HFFc6 (cell line): ENCODE measurements around the gene FAM124B. TPM values are rescaled to one million over a fixed set of nuclear protein-coding genes. Genes with fewer than 3 reads are reported as not detected.
"Not testable (repeated sequence)": the region's sequence is repeated elsewhere in the genome, so short reads cannot be mapped to it uniquely, and the experiment has no call there.

ENCODE experiments used
- DNase-seq: peaks from one replicate; pipeline ENCODE4 v3.0.0-alpha.2; 2018
- H3K27ac Mint-ChIP-seq: 2 replicates; pipeline ENCODE4 v1.8.0; 2020; ENCODE audit warnings: mild to moderate bottlenecking, mixed read lengths
- H3K27me3 Mint-ChIP-seq: 2 replicates; pipeline ENCODE4 v1.8.0; 2021; ENCODE audit warnings: mild to moderate bottlenecking, moderate library complexity, mixed read lengths; ENCODE audit not compliant: insufficient read depth
- H3K36me3 Mint-ChIP-seq: 2 replicates; pipeline ENCODE4 v1.8.0; 2021; ENCODE audit warnings: low read depth, mixed read lengths
- H3K4me1 Mint-ChIP-seq: 2 replicates; pipeline ENCODE4 v1.8.0; 2020; ENCODE audit warnings: low read depth, mixed read lengths
- H3K4me3 Mint-ChIP-seq: 2 replicates; pipeline ENCODE4 v1.8.0; 2020; ENCODE audit warnings: mild to moderate bottlenecking, moderate library complexity, mixed read lengths
- H3K9me3 Mint-ChIP-seq: 2 replicates; pipeline ENCODE4 v1.8.0; 2020; ENCODE audit warnings: mild to moderate bottlenecking, mixed read lengths
- total RNA-seq, 6 experiments: library from RNA; stranded (reverse); fragmentation: NEBNext Ultra II Directional; extraction: Animal tissue kit (Norgen Biotek cat#: 25700); gene quantifications; 2 replicates in 1 of 6; 3 replicates in 5 of 6; pipeline ENCODE4 v1.2.3, GENCODE V29; 2021
- TF ChIP-seq, protein P1 (sequence below): fragments of 200-600 bp; sonication (generic); IDR thresholded peaks from 2 replicates; pipeline ENCODE4 v1.5.0; 2021; ENCODE audit warnings: antibody characterized with exemption, mild to moderate bottlenecking

Gene FAM124B
- total RNA-seq, 6 experiments from 2014 or later: 0.10 TPM; not detected in 5

DNA sequence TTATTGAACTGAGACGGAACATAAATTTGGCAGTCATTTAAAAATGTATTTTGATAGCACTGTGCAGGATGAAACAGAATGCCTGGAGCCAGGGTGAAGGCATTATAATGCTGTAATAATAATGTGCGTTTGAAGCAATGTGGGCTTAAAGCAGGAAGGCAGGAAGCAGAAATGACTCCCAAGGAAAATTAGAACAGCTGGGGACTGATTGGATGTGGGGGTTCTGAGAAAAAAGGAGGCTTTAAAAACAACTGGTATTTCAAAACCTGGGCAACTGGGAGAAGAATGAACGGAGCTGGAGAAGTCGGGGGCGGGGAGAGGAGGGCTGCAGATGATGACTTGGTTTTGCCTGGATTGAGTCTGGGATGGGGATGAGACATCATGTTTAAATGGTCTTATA is 12.6 kb downstream of the FAM124B start:
- H3K4me3 Mint-ChIP-seq: no peak overlapping the region
- TF ChIP-seq, protein P1, sequence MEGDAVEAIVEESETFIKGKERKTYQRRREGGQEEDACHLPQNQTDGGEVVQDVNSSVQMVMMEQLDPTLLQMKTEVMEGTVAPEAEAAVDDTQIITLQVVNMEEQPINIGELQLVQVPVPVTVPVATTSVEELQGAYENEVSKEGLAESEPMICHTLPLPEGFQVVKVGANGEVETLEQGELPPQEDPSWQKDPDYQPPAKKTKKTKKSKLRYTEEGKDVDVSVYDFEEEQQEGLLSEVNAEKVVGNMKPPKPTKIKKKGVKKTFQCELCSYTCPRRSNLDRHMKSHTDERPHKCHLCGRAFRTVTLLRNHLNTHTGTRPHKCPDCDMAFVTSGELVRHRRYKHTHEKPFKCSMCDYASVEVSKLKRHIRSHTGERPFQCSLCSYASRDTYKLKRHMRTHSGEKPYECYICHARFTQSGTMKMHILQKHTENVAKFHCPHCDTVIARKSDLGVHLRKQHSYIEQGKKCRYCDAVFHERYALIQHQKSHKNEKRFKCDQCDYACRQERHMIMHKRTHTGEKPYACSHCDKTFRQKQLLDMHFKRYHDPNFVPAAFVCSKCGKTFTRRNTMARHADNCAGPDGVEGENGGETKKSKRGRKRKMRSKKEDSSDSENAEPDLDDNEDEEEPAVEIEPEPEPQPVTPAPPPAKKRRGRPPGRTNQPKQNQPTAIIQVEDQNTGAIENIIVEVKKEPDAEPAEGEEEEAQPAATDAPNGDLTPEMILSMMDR: no peak
- H3K27me3 Mint-ChIP-seq: peaks cover 33% of the 10 kb centered on the region
- no peak overlapping the region for H3K27ac Mint-ChIP-seq
- H3K4me1 Mint-ChIP-seq: no peaks in the 10 kb centered on the region
- H3K36me3 Mint-ChIP-seq: no peaks in the 10 kb centered on the region
- no peak for DNase-seq
- no peaks in the 10 kb centered on the region for H3K9me3 Mint-ChIP-seq

DNA sequence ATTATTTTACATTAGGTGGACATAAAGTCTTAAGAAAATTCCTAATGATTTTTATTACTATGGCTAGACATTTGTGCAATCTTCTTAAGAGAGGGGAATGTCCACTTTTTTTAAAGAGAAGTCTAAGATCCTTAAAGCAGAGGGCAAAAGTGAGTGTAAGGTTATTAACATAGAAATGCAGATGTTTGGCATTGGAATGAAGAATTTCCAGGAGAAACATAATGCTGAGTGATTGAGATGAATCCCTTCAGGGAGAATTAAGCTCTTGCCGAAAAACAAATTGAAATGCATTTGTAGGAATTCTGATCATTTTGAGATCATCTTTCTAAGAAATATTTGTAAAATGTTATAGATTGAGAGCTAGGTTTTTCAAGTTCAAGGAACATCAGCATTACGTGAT is 15.0 kb downstream of the FAM124B start:
- no peaks in the 10 kb centered on the region for H3K9me3 Mint-ChIP-seq
- H3K27ac Mint-ChIP-seq: no peak overlapping the region
- no peaks in the 10 kb centered on the region for H3K36me3 Mint-ChIP-seq
- peaks cover 31% of the 10 kb centered on the region for H3K27me3 Mint-ChIP-seq
- TF ChIP-seq, protein P1: no peak
- H3K4me3 Mint-ChIP-seq: no peak overlapping the region
- H3K4me1 Mint-ChIP-seq: no peaks in the 10 kb centered on the region
- no peak for DNase-seq

DNA sequence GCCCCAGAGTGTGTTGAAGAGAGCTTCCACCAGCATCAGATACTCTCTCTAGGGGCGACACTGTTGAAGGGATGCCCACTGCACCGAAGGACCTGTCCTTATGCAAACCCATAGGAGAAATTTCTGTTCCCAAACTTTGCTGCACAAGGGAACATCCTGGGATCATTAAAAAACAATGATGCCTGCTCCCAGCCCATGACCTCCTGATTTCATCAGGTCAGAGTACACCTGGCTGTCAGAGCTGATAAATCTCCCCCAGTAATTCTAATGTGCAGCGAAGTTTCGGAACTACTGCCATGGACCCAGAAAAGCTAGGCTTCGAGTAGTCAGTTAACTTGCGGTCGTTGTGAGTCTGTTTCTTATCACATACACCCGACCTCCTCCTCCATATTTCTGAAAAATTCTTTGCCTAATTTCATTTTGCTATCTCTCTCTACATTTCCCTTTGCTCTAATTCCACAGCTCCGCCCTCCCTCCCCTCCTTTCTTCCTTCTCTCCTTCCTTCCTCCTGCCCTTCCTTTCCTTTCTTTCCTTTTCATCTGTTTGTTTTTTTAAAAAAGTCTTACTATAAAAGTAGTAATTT is 18.8 kb downstream of the FAM124B start:
- TF ChIP-seq, protein P1: no peak
- no peak for DNase-seq
- Mint-ChIP-seq H3K4me3 (no peak overlapping the region), H3K4me1 (no peaks in the 10 kb centered on the region), H3K36me3 (no peaks in the 10 kb centered on the region), H3K27me3 (peaks cover 24% of the 10 kb centered on the region), H3K27ac (no peak overlapping the region), H3K9me3 (no peaks in the 10 kb centered on the region)

DNA sequence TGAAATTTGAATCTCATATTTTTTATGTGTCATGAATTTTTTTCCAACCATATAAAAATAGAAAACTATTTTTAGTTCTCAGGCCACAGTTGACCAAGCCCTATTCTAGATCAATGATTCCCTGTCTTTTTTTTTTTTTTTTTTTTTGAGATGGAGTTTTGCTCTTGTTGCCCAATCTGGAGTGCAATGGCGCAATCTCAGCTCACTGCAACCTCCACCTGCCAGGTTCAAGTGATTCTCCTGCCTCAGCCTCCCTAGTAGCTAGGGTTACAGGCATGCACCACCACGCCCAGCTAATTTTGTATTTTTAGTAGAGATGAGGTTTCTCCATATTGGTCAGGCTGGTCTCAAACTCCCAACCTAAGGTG is 19.6 kb downstream of the FAM124B start:
- H3K27ac Mint-ChIP-seq, DNase-seq, H3K4me1 Mint-ChIP-seq, H3K9me3 Mint-ChIP-seq, H3K4me3 Mint-ChIP-seq, H3K36me3 Mint-ChIP-seq: not testable (repeated sequence)
- peaks cover 21% of the 10 kb centered on the region for H3K27me3 Mint-ChIP-seq

- Mint-ChIP-seq H3K9me3 (no peaks in the 10 kb centered on the region), H3K27ac (no peak overlapping the region), H3K27me3 (peaks cover 24% of the 10 kb centered on the region), H3K36me3 (no peaks in the 10 kb centered on the region), H3K4me1 (no peaks in the 10 kb centered on the region), H3K4me3 (no peak overlapping the region)
- TF ChIP-seq, protein P1: no peak
- DNase-seq: no peak
These were observed 20.2 kb downstream of the FAM124B start for GRCh38 chr2:224381521-224382279.

- Mint-ChIP-seq H3K4me3 (no peak overlapping the region), H3K27ac (no peak overlapping the region), H3K4me1 (no peaks in the 10 kb centered on the region), H3K27me3 (peaks cover 24% of the 10 kb centered on the region), H3K9me3 (no peaks in the 10 kb centered on the region), H3K36me3 (no peaks in the 10 kb centered on the region)
- no peak for DNase-seq
- TF ChIP-seq, protein P1: no peak
These were observed 21.9 kb downstream of the FAM124B start for GRCh38 chr2:224379986-224380385.
